Measurements from ENCODE around the gene ESF1. TPM values are rescaled to one million over a fixed set of nuclear protein-coding genes. Genes with fewer than 3 reads are reported as not detected.

ESF1 gene
- total and polyA plus RNA-seq, 2 of the 8 experiments (the other 6 are each of a cell fraction or from before 2014, with no cell fraction given) = 1.1 to 32.9 TPM

GRCh38 chr20:13683833-13684232, 100.9 kb downstream of the ESF1 start (continued):
- TF ChIP-seq SAP30 (IDR thresholded peaks at IDR 0.05; ENCODE audit: insufficient read depth, insufficient replicate concordance, low read length) (no peak), TCF12 (IDR thresholded peaks at IDR 0.05; ENCODE audit: low read depth, low read length) (no peak), SP4 (IDR thresholded peaks at IDR 0.05; ENCODE audit: low read length) (no peak), EGR1 (IDR thresholded peaks at IDR 0.05; ENCODE audit: borderline replicate concordance, low read depth, low read length) (no peak), SIX5 (IDR thresholded peaks at IDR 0.05; ENCODE audit: low read depth, low read length) (no peak)

All from H1 (cell line).